Activated T-helper 1 cell treated with anti-CD3 and anti-CD28 coated beads, Interleukin-12 subunit alpha, Interleukin-12 subunit beta, Interleukin-2, Interleukin-4 antibody, amounts not matched to agents 30 ng/mL and 10 ng/mL and 1 ng/mL, durations not matched to agents 14 hours and 24 hours and 36 hours (primary cell): Measurements from ENCODE around the gene KCNK7. TPM values are rescaled to one million over a fixed set of nuclear protein-coding genes. Genes with fewer than 3 reads are reported as not detected.
"Not testable (repeated sequence)": the region's sequence is repeated elsewhere in the genome, so short reads cannot be mapped to it uniquely, and the experiment has no call there.

ENCODE experiments used
- DNase-seq: peaks from one replicate; pipeline ENCODE4 v3.0.0; 2021; ENCODE audit warnings: low spot score
- H3K27ac Mint-ChIP-seq: one replicate; pipeline ENCODE4 v1.8.0; 2021; ENCODE audit warnings: mild to moderate bottlenecking, mixed read lengths
- H3K27me3 Mint-ChIP-seq: one replicate; pipeline ENCODE4 v1.8.0; 2022; ENCODE audit warnings: mild to moderate bottlenecking, moderate library complexity, mixed read lengths; ENCODE audit not compliant: insufficient read depth
- H3K36me3 Mint-ChIP-seq: one replicate; pipeline ENCODE4 v1.8.0; 2021; ENCODE audit warnings: low read depth, mixed read lengths
- H3K4me1 Mint-ChIP-seq: one replicate; pipeline ENCODE4 v1.8.0; 2021; ENCODE audit warnings: low read depth, mixed read lengths
- H3K4me3 Mint-ChIP-seq: one replicate; pipeline ENCODE4 v1.8.0; 2021; ENCODE audit warnings: mild to moderate bottlenecking, moderate library complexity, mixed read lengths
- H3K9me3 Mint-ChIP-seq: one replicate; pipeline ENCODE4 v1.8.0; 2021; ENCODE audit warnings: mixed read lengths
- intact Hi-C: fragments of 100-400 bp; cut with micrococcal nuclease; formaldehyde crosslinking; loops from one replicate; pipeline ENCODE4 v1.15.1; 2024
- total RNA-seq: library from RNA; stranded (reverse); gene quantifications from 2 replicates; pipeline ENCODE4 v1.2.3, GENCODE V29; 2022

KCNK7 gene, protein sequence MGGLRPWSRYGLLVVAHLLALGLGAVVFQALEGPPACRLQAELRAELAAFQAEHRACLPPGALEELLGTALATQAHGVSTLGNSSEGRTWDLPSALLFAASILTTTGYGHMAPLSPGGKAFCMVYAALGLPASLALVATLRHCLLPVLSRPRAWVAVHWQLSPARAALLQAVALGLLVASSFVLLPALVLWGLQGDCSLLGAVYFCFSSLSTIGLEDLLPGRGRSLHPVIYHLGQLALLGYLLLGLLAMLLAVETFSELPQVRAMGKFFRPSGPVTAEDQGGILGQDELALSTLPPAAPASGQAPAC
- 1.6 and 2.0 TPM in 2 replicates for total RNA-seq

DNA sequence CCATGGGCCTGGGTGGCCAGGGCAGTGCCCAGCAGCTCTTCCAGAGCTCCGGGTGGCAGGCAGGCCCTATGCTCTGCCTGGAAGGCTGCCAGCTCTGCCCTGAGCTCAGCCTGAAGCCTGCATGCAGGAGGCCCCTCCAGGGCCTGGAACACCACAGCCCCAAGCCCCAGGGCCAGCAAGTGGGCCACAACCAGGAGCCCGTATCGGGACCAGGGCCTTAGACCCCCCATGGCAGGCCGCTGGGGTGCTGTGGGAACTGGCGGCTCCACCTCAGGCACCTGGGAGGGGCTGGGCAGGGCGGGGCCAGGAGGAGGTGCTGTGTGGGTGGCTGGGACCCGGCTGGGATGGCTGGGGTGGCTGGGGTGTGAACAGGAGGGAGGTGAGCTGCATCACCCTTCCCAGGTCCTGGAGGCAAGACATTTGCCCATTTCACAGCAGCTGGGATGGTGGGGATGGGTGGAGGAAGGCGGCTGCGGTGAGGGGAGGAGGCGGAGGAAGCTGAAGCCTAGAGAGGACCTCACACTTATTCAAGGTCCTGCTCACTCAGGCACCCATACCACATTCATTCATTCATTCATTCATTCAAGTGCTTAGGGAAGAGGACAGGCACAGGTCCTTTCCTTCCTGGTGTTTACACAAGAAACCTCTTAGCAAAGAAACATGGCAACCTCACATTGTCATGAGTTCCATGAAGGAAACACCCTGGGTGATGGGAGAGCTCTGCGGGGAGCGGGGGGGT is at the start of gene KCNK7:
TSS of gene KCNK7 (minus strand) at position 258 of the 739 bp plus-strand sequence. CDS start at position 230, 28 bp downstream.
- H3K9me3 Mint-ChIP-seq = no peaks in the 10 kb centered on the region
- intact Hi-C loops = no loop called here
- no peak for DNase-seq
- H3K4me1 Mint-ChIP-seq = peaks cover 14% of the 10 kb centered on the region
- H3K36me3 Mint-ChIP-seq = peaks cover 13% of the 10 kb centered on the region
- peak within 1 kb of the TSS; percentile 29 for H3K27ac Mint-ChIP-seq
- H3K4me3 Mint-ChIP-seq = peak within 1 kb of the TSS; percentile 35
- H3K27me3 Mint-ChIP-seq = no peaks in the 10 kb centered on the region

DNA sequence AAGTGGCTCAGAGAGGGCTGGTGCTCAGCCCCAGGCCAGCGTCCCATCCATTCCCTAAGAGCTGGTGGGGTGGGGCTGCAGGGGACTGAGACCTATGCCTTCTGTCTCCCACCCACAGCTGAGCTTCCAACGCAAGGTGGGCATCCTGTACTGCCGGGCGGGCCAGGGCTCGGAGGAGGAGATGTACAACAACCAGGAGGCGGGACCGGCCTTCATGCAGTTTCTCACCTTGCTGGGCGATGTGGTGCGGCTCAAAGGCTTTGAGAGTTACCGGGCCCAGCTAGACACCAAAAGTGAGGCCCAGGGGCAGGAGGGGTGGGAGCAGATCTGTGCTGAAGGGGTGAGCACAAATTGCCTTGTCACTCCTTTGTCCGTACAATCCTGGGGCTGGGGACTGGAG is 49.2 kb upstream of the KCNK7 start:
- peaks cover 23% of the 10 kb centered on the region for H3K4me1 Mint-ChIP-seq
- no peak overlapping the region for H3K27ac Mint-ChIP-seq
- H3K36me3 Mint-ChIP-seq = peaks cover 31% of the 10 kb centered on the region
- DNase-seq = no peak
- H3K27me3 Mint-ChIP-seq = no peaks in the 10 kb centered on the region
- no peak overlapping the region for H3K4me3 Mint-ChIP-seq
- H3K9me3 Mint-ChIP-seq = no peaks in the 10 kb centered on the region
- intact Hi-C loops = no loop called here

DNA sequence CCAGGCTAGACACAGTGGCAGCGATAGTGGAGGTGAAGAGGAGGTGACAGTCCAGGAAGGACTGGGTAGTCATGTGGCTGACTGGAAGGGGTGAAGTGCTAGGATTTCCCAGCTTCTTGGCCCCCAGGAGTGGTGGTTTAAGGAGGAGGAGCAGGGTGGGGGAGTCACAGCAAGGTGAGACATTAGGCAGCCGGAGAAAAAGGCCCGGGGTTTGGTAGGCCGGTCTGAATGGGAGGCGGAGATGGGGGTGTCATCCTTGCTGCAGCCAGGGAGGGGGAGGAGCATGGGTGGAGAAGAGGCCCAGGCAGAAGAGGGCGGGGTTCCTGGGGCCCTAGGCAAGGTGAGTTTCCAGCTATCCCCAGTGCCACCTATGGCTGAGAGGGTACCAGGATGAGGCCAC is 48.4 kb upstream of the KCNK7 start:
- H3K4me1 Mint-ChIP-seq = peaks cover 29% of the 10 kb centered on the region
- H3K9me3 Mint-ChIP-seq = no peaks in the 10 kb centered on the region
- no peak for DNase-seq
- H3K27ac Mint-ChIP-seq = peak overlapping the region; percentile 61
- H3K27me3 Mint-ChIP-seq = no peaks in the 10 kb centered on the region
- H3K4me3 Mint-ChIP-seq = no peak overlapping the region
- intact Hi-C loops = no loop called here
- H3K36me3 Mint-ChIP-seq = peaks cover 31% of the 10 kb centered on the region

DNA sequence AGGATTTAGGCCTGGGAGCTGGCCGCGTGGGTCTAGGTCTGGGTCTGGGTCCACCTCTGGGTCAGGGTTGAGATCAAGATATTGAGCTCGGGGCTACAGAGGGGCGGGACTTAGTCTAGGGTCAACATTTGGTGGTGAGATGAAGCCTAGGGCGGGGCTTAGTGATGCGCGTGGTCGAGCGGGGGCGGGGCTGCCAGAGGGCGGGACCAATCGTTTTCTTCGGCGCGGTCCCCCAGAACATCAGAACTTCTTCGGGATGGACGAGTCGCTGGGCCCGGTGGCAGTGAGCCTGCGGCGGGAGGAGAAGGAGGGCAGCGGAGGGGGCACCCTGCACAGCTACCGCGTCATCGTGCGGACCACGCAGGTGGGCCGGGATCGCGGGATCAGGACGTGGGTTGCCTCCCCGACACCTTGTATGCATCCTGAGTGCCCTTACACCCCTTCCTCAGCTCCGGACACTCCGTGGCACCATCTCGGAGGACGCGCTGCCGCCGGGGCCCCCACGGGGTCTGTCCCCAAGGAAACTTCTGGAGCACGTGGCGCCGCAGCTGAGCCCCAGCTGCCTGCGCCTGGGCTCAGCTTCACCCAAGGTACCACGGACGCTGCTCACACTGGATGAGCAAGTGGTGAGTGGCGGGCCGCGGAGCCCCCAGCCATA is 46.5 kb upstream of the KCNK7 start:
- DNase-seq = no peak
- peaks cover 30% of the 10 kb centered on the region for H3K36me3 Mint-ChIP-seq
- peak overlapping the region; percentile 76 for H3K4me3 Mint-ChIP-seq

DNA sequence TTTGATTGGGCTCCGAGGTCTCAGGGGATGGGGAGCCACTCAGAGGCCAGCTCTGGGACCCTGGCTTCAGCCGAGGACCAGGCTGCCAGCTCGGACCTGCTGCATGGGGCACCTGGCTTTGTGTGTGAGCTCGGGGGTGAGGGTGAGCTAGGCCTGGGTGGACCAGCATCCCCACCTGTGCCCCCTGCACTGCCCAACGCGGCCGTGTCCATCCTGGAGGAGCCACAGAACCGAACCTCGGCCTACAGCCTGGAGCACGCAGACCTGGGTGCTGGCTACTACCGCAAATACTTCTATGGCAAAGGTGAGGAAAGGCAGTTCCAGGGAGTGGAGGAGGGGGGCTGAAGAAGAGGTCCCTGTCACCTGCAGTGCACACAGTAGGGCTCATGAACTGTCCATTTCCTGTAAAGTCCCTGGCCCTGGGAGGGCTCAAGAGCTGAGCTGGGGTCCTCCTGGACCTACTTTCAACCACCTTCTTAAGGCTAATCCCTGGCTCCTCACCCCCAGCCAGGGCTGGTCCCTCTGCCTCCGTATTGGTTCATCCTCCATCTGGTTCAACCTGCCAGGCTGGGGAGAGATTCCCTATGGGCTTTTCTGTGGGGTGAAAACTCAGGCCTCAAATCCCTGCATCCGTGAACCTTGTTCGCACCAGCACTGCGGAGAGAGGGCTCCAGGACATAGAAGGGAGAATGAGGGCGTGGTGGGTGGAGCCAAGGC is 45.9 kb upstream of the KCNK7 start:
- H3K4me3 Mint-ChIP-seq = peak overlapping the region; percentile 76
- H3K36me3 Mint-ChIP-seq = peaks cover 34% of the 10 kb centered on the region
- peak overlapping the region; percentile 78 for H3K27ac Mint-ChIP-seq
- intact Hi-C loops = no loop called here
- H3K4me1 Mint-ChIP-seq = peaks cover 48% of the 10 kb centered on the region
- no peaks in the 10 kb centered on the region for H3K9me3 Mint-ChIP-seq
- H3K27me3 Mint-ChIP-seq = no peaks in the 10 kb centered on the region
- no peak for DNase-seq

More for the DNA sequence above, 46.5 kb upstream of the KCNK7 start:
- intact Hi-C loops = no loop called here
- H3K4me1 Mint-ChIP-seq = peaks cover 43% of the 10 kb centered on the region
- peak overlapping the region; percentile 78 for H3K27ac Mint-ChIP-seq
- no peaks in the 10 kb centered on the region for H3K27me3 Mint-ChIP-seq
- no peaks in the 10 kb centered on the region for H3K9me3 Mint-ChIP-seq

DNA sequence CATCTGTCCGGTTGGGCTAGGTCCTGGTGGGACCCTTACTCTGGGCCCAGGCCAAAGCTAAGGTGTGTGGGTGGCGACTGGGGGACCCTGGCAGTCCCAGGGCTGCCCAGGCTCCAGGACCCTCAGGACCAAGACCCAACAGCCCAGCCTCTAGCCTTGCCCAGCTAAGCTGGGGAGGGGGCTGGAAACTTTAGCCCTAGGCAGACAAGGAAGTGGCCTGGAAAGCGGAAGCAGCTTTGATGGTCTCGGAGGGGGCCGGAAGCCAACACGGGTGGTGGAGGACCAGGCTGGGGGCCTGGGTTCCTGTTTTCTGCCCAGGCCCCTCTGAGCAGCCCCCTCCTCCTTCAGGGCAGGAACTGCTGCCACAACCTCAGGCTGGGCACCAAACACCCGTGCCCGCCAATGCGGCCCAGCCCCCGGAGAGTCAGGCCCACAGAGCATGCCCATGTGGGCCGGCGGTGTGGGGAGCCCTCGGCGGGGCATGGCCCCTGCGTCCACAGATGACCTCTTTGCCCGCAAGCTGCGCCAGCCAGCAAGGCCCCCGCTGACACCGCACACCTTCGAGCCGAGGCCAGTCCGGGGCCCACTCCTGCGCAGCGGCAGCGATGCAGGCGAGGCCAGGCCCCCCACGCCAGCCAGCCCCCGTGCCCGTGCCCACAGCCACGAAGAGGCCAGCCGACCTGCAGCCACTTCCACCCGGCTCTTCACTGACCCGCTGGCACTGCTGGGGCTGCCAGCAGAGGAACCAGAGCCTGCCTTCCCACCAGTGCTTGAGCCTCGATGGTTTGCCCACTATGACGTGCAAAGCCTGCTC is 45.1 kb upstream of the KCNK7 start:
- peak overlapping the region; percentile 83 for H3K27ac Mint-ChIP-seq
- H3K4me1 Mint-ChIP-seq = peaks cover 48% of the 10 kb centered on the region
- peak overlapping the region; percentile 82 for H3K4me3 Mint-ChIP-seq
- no peaks in the 10 kb centered on the region for H3K9me3 Mint-ChIP-seq
- no peaks in the 10 kb centered on the region for H3K27me3 Mint-ChIP-seq
- DNase-seq = no peak
- intact Hi-C loops = no loop called here
- peaks cover 33% of the 10 kb centered on the region for H3K36me3 Mint-ChIP-seq

DNA sequence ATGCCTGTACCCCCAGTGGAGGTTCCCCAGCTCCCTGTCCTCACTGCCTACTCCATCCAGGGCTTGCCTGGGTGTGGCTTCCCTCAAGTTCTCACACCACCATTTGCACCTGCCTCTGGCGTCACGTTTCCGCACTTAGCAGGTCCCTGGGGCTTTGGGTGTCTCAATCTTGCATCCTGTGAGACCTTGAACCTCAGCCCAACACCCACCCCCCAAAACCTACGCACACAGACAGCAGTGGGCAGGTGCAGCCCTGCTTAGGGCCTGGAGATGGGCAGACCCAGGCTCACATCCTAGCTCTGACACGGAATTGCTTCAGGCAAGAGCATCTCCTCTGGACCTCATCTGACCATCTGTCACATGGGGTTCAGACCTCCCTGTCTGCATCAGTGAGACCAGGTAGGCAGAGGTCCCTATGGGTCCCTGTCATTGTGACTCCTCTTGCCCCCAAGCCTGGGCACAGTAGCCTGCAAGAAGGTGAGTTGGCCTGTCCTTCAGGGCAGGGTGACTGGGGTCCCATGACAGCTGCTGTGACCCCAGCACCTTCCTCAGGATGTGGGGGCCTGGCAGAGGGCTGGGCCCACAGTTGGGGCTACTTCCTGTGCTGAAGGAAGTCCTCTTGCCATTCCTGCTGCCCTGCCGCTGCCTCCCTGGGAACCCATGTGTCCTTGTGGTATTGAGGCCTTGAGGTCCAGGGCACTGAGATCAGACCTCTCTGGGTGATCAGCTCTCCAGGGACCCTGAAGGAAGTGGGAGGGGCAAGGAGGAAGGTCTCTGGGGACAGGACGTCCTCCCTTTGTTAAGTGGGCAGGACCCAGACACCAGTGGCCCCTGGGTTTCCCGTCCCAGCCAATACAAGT is 44.3 kb upstream of the KCNK7 start:
- Mint-ChIP-seq H3K4me1 (peaks cover 48% of the 10 kb centered on the region), H3K4me3 (peak overlapping the region; percentile 82), H3K9me3 (no peaks in the 10 kb centered on the region), H3K27me3 (no peaks in the 10 kb centered on the region), H3K27ac (peak overlapping the region; percentile 83), H3K36me3 (peaks cover 33% of the 10 kb centered on the region)
- DNase-seq = peak; percentile 70
- intact Hi-C loops = loop anchor here (2.0 kb wide), 2 partner anchors 73 to 219 kb away; partner anchors contain the start of genes CFL1 and KAT5

DNA sequence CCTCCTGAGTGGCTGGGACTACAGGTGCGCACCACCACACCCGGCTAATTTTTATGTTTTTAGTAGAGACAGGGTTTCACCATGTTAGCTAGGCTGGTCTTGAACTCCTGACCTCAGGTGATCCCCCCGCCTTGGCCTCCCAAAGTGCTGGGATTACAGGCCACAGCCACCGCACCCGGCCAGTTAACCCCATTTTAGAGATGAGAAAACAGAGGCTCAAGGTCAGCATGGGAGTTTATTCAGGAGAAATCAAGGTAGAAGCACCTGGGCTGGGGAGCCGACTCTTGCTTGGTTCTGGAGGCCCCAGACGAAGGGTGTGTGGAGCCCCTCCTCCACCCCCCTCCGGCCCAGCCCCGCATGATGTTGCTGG is 43.6 kb upstream of the KCNK7 start:
- intact Hi-C loops = loop anchor here (2.0 kb wide), 2 partner anchors 74 to 220 kb away; partner anchors contain the start of genes CFL1 and KAT5
- H3K27me3 Mint-ChIP-seq, H3K9me3 Mint-ChIP-seq, DNase-seq: not testable (repeated sequence)
- peaks cover 29% of the 10 kb centered on the region for H3K36me3 Mint-ChIP-seq
- H3K4me3 Mint-ChIP-seq = peak overlapping the region; percentile 82
- peak overlapping the region; percentile 83 for H3K27ac Mint-ChIP-seq
- peaks cover 45% of the 10 kb centered on the region for H3K4me1 Mint-ChIP-seq

DNA sequence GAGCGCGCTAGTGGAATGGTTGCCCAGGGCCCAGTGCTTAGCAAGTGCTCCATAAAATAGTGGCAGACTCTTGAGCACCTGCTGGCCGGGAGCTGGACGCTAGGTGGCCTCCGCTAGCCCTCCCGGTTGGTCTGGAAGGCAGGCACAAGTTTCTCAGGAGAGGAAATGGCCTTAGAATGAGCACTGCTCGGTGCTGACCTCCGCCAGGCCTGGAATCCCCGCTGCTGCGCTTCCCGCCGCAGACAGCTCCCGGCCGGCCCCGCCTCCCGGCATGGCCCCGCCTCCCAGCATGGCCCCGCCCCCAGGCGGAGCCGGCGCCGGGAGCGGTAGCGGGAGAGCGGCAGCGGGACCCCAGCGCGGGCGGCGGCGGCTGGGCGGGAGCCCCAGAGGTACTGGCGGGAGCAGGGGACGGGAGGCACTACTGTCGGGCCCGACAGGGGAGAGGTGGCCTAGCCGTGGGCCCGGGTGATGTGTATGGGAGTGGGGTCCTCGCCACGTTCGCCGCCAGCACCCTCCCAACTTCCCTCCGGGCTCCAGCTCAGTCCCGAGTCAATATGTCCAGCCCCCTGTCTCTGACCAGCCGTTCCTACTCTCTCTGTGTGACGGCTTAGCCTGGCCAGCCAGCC is 42.3 kb upstream of the KCNK7 start, which contains the start of gene SIPA1:
TSS of gene SIPA1 (plus strand) at position 308 of the 626 bp plus-strand sequence. CDS start 2,821 bp downstream, outside the sequence.
- Mint-ChIP-seq H3K4me1 (peaks cover 40% of the 10 kb centered on the region), H3K36me3 (peaks cover 22% of the 10 kb centered on the region), H3K27me3 (no peaks in the 10 kb centered on the region), H3K27ac (peak within 1 kb of the TSS; percentile 83), H3K4me3 (peak within 1 kb of the TSS; percentile 82), H3K9me3 (no peaks in the 10 kb centered on the region)
- DNase-seq = peak; percentile 74
- intact Hi-C loops = loop anchor here (1.0 to 2.0 kb wide), 5 partner anchors 14 to 221 kb away; partner anchors contain the start of genes CFL1, KAT5 and PCNX3

DNA sequence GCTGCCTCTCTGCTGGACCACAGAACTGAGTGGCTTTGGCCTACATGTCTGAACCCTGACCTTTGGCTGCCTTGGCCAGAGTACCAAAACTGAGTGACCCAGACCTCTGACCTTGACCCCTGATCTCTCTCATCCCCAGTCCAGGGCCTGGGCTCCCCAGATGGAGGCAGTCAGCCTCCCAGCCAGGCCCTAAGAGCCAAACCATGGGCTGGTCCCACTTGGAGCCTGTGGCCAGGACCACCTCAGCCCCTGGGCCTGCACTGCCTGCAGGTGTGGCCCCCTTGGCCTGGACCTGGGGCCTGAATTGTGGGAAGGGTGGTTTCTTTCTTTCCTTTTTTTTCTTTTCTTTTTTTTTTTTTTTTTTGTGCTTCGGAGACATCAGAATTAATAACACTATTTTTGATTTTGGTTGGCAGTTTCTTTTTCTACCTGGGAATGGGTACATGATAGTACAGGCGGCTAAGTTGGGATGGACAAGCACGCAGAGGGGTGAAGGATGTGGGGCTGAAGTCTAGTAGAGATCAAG is 41.5 kb upstream of the KCNK7 start:
- intact Hi-C loops = no loop called here
- Mint-ChIP-seq H3K9me3 (no peaks in the 10 kb centered on the region), H3K4me3 (peak overlapping the region; percentile 82), H3K36me3 (peaks cover 22% of the 10 kb centered on the region), H3K4me1 (peaks cover 40% of the 10 kb centered on the region), H3K27me3 (no peaks in the 10 kb centered on the region), H3K27ac (peak overlapping the region; percentile 58)
- DNase-seq = no peak
